Suprapubic skin (tissue), 4 donors: ENCODE measurements around the gene SMYD3. TPM values are rescaled to one million over a fixed set of nuclear protein-coding genes. Genes with fewer than 3 reads are reported as not detected.

Experiments used
- DNase-seq, 2 donors: peaks; one replicate each; pipeline ENCODE4 v3.0.0-alpha.2; 2019; ENCODE audit warnings: low spot score in 2 of 2
- H3K27ac ChIP-seq: fragments of 200-600 bp; sonication (generic); one replicate; pipeline ENCODE4 v1.5.1; 2019
- H3K27me3 ChIP-seq: fragments of 200-600 bp; sonication (generic); one replicate; pipeline ENCODE4 v1.5.1; 2019
- H3K36me3 ChIP-seq: fragments of 200-600 bp; sonication (generic); one replicate; pipeline ENCODE4 v1.5.1; 2019
- H3K4me1 ChIP-seq: fragments of 200-600 bp; sonication (generic); one replicate; pipeline ENCODE4 v1.5.1; 2019
- H3K4me3 ChIP-seq: fragments of 200-600 bp; sonication (generic); one replicate; pipeline ENCODE4 v1.5.1; 2019; ENCODE audit warnings: mild to moderate bottlenecking
- H3K9me3 ChIP-seq: fragments of 200-600 bp; sonication (generic); one replicate; pipeline ENCODE4 v1.5.1; 2019
- CTCF ChIP-seq, 2 donors: fragments of 200-600 bp in 1 of 2; fragments of 450-650 bp in 1 of 2; sonication (generic) in 1 of 2; IDR thresholded peaks; one replicate each; pipeline ENCODE4 v1.5.1; 2016 to 2019; ENCODE audit warnings: antibody characterized with exemption in 2 of 2, mild to moderate bottlenecking in 1 of 2, moderate library complexity in 1 of 2
- EP300 ChIP-seq: sonication (generic); formaldehyde crosslinking; IDR thresholded peaks from one replicate; pipeline ENCODE4 v1.6.1; 2017; ENCODE audit warnings: antibody characterized with exemption
- POLR2A ChIP-seq, 2 donors: fragments of 450-650 bp; IDR thresholded peaks; one replicate each; pipeline ENCODE4 v1.6.1; 2017; ENCODE audit warnings: antibody characterized with exemption in 2 of 2, mild to moderate bottlenecking in 2 of 2, moderate library complexity in 2 of 2
- POLR2AphosphoS5 ChIP-seq, 3 donors: sonication (generic); formaldehyde crosslinking; IDR thresholded peaks; one replicate each; pipeline ENCODE4 v1.6.1; 2017; ENCODE audit warnings: antibody characterized with exemption in 3 of 3
- WGBS: methylation state at CpG from one replicate; pipeline ENCODE4 v1.1.5; 2018; 5-methylcytosine and 5-hydroxymethylcytosine counted together
- total RNA-seq, 4 donors: library from RNA; depleted of rRNA; stranded (reverse); fragments of >200 nt; gene quantifications; one replicate each; pipeline ENCODE4 v1.1.0, GENCODE V29; 2016

SMYD3 gene
- total RNA-seq, 4 donors from 2014 or later, result 14.5 to 33.6 (median 18.9) TPM

- no peak for TF ChIP-seq CTCF (IDR thresholded peaks at IDR 0.05)
- Histone ChIP-seq H3K27ac (no peak overlapping the region), H3K4me3 (no peak overlapping the region), H3K9me3 (no peaks in the 10 kb centered on the region), H3K36me3 (no peaks in the 10 kb centered on the region), H3K4me1 (peaks cover 6% of the 10 kb centered on the region), H3K27me3 (no peaks in the 10 kb centered on the region)
- DNase-seq, result no peak
- WGBS, result 47% methylated on average over 7 of the region's 7 CpGs
Measured at GRCh38 chr1:245997471-245998258, 509.4 kb downstream of the SMYD3 start.

DNA sequence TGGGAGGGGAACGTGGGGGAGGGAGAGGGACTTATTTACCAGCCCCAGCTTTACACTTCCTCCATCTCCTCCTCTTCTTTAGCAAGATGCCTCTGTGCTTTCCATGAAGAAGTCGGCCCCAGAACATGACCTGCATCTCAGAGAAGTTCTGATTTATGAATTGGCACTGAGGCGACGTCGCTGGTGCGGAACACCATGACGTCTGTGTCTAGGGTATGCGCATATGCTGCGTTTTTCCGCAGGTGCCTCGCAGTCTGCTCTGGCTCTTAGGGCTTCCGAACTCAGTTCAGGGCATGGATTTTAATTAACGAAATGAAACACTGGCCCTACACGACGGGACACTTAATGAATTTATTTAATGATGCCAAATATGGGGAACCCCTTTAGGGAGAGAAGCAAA is 510.3 kb downstream of the SMYD3 start:
- Histone ChIP-seq H3K36me3 (no peaks in the 10 kb centered on the region), H3K4me1 (peaks cover 6% of the 10 kb centered on the region), H3K4me3 (no peak overlapping the region), H3K27me3 (no peaks in the 10 kb centered on the region), H3K27ac (no peak overlapping the region), H3K9me3 (no peaks in the 10 kb centered on the region)
- no peak for DNase-seq
- 90% methylated on average over 15 of the region's 15 CpGs for WGBS
- TF ChIP-seq POLR2A (IDR thresholded peaks at IDR 0.05), result no peak
- no peak for TF ChIP-seq EP300
- TF ChIP-seq POLR2AphosphoS5 (IDR thresholded peaks at IDR 0.05), result no peak
- TF ChIP-seq CTCF (IDR thresholded peaks at IDR 0.05), result no peak

- DNase-seq, result no peak
- no peak for TF ChIP-seq EP300
- Histone ChIP-seq H3K4me1 (peaks cover 3% of the 10 kb centered on the region), H3K9me3 (no peaks in the 10 kb centered on the region), H3K4me3 (no peak overlapping the region), H3K27ac (no peak overlapping the region), H3K27me3 (no peaks in the 10 kb centered on the region), H3K36me3 (no peaks in the 10 kb centered on the region)
- WGBS, result 78% methylated on average over 1 of the region's 1 CpG
Measured at GRCh38 chr1:245995474-245995873, 511.6 kb downstream of the SMYD3 start.

GRCh38 chr1:245991266-245991665 is 515.8 kb downstream of the SMYD3 start:
- Histone ChIP-seq H3K27ac (no peak overlapping the region), H3K9me3 (no peaks in the 10 kb centered on the region), H3K4me1 (peaks cover 14% of the 10 kb centered on the region), H3K36me3 (no peaks in the 10 kb centered on the region), H3K4me3 (no peak overlapping the region), H3K27me3 (no peaks in the 10 kb centered on the region)
- TF ChIP-seq EP300 (no peak), POLR2A (IDR thresholded peaks at IDR 0.05) (no peak), POLR2AphosphoS5 (IDR thresholded peaks at IDR 0.05) (no peak), CTCF (IDR thresholded peaks at IDR 0.05) (no peak)
- WGBS, result 84% methylated on average over 3 of the region's 4 CpGs
- no peak for DNase-seq

DNA sequence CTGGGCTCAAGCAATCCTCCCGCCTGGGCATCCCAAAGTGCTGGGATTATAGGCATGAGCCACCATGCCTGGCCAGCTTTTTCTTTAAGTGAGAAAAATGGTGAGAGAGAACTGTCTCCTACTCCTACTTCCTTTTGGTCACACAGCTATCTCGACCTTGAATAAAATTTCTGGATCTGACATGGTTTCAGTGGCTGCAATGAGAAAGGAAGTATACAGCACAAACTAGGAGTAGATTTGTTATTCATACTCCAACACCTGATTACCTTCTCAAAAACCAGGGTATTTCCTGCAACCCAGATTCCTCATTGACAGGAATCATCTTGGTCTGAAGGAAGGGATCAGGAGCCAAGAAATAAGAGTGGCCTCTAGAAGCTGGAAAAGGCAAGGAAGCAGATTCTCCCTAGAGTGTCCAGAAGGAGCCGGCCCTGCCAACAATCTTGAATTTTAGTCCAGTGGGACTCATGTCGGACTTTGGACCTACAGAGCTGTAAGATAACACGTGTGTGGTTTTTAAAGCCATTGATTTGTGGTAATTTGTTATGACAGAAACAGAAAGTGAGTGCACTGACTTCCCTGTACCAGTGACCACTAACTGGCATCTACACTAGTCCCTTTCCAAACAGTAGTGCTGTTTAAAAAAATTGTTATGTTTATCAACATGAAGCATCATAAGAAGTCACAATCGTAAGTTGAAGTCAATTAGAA is 516.6 kb downstream of the SMYD3 start:
- no peak for DNase-seq
- Histone ChIP-seq H3K36me3 (no peaks in the 10 kb centered on the region), H3K4me1 (peaks cover 15% of the 10 kb centered on the region), H3K9me3 (no peaks in the 10 kb centered on the region), H3K27me3 (no peaks in the 10 kb centered on the region), H3K4me3 (no peak overlapping the region), H3K27ac (no peak overlapping the region)
- WGBS, result 85% methylated on average over 6 of the region's 6 CpGs
- TF ChIP-seq POLR2A (IDR thresholded peaks at IDR 0.05), result no peak
- no peak for TF ChIP-seq CTCF (IDR thresholded peaks at IDR 0.05)
- no peak for TF ChIP-seq EP300
- TF ChIP-seq POLR2AphosphoS5 (IDR thresholded peaks at IDR 0.05), result no peak
